H9 (cell line): Measurements from ENCODE around the gene RAMP3. TPM values are rescaled to one million over a fixed set of nuclear protein-coding genes. Genes with fewer than 3 reads are reported as not detected.

ENCODE experiments used
- DNase-seq: peaks from one replicate; pipeline ENCODE4 v3.0.0-alpha.2; 2017
- H2AFZ ChIP-seq: one replicate; pipeline ENCODE4 v1.6.1; 2013; ENCODE audit warnings: mild to moderate bottlenecking, low read length, control low read depth, moderate library complexity
- H2AK5ac ChIP-seq: 2 replicates; pipeline ENCODE4 v1.6.1; 2013; ENCODE audit warnings: low read length, control low read depth, mixed read lengths; ENCODE audit not compliant: insufficient read length
- H2BK120ac ChIP-seq: one replicate; pipeline ENCODE4 v1.6.1; 2013; ENCODE audit warnings: low read depth, mild to moderate bottlenecking, low read length, control low read depth, inconsistent platforms; ENCODE audit not compliant: poor library complexity, severe bottlenecking
- H2BK12ac ChIP-seq: 2 replicates; pipeline ENCODE4 v1.6.1; 2013; ENCODE audit warnings: low read length, control low read depth, mixed read lengths, low read depth; ENCODE audit not compliant: insufficient read length
- H2BK15ac ChIP-seq: 2 replicates; pipeline ENCODE4 v1.6.1; 2013; ENCODE audit warnings: low read depth, low read length, control low read depth
- H2BK20ac ChIP-seq: one replicate; pipeline ENCODE4 v1.6.1; 2013; ENCODE audit warnings: low read depth, mild to moderate bottlenecking, low read length, control low read depth, inconsistent platforms; ENCODE audit not compliant: poor library complexity, severe bottlenecking
- H2BK5ac ChIP-seq: 2 replicates; pipeline ENCODE4 v1.6.1; 2013; ENCODE audit warnings: low read length, control low read depth, mixed read lengths; ENCODE audit not compliant: insufficient read length
- H3K14ac ChIP-seq: 2 replicates; pipeline ENCODE4 v1.6.1; 2013; ENCODE audit warnings: low read length, control low read depth; ENCODE audit not compliant: insufficient read depth
- H3K18ac ChIP-seq: 2 replicates; pipeline ENCODE4 v1.6.1; 2013; ENCODE audit warnings: low read depth, mild to moderate bottlenecking, mixed read lengths, low read length, control low read depth; ENCODE audit not compliant: insufficient read length
- H3K23ac ChIP-seq: 2 replicates; pipeline ENCODE4 v1.6.1; 2013; ENCODE audit warnings: low read length, control low read depth, mixed read lengths, low read depth; ENCODE audit not compliant: insufficient read length
- H3K23me2 ChIP-seq: 2 replicates; pipeline ENCODE4 v1.6.1; 2013; ENCODE audit warnings: low read depth, mild to moderate bottlenecking, mixed read lengths, low read length, control low read depth; ENCODE audit not compliant: insufficient read length, poor library complexity, severe bottlenecking
- H3K27ac ChIP-seq: 2 replicates; pipeline ENCODE4 v1.5.1; 2013; ENCODE audit warnings: low read length, control low read depth, mixed read lengths, low read depth; ENCODE audit not compliant: insufficient read length
- H3K27me3 ChIP-seq: 2 replicates; pipeline ENCODE4 v1.6.1; 2013; ENCODE audit warnings: low read length, control low read depth, inconsistent platforms; ENCODE audit not compliant: insufficient read depth
- H3K4ac ChIP-seq: 2 replicates; pipeline ENCODE4 v1.6.1; 2013; ENCODE audit warnings: low read depth, mild to moderate bottlenecking, control low read depth, inconsistent platforms, low read length, moderate library complexity
- H3K4me1 ChIP-seq: 2 replicates; pipeline ENCODE4 v1.6.1; 2013; ENCODE audit warnings: low read length, control low read depth, inconsistent platforms; ENCODE audit not compliant: insufficient read depth
- H3K4me2 ChIP-seq: 2 replicates; pipeline ENCODE4 v1.6.1; 2013; ENCODE audit warnings: low read length, control low read depth, mixed read lengths; ENCODE audit not compliant: insufficient read length, insufficient read depth
- H3K56ac ChIP-seq: 2 replicates; pipeline ENCODE4 v1.6.1; 2013; ENCODE audit warnings: low read depth, mild to moderate bottlenecking, mixed read lengths, low read length, control low read depth; ENCODE audit not compliant: insufficient read length
- H3K79me1 ChIP-seq: 2 replicates; pipeline ENCODE4 v1.6.1; 2013; ENCODE audit warnings: low read depth, mild to moderate bottlenecking, moderate library complexity, low read length, control low read depth, inconsistent platforms; ENCODE audit not compliant: insufficient read depth, poor library complexity, severe bottlenecking
- H3K79me2 ChIP-seq: 2 replicates; pipeline ENCODE4 v1.6.1; 2013; ENCODE audit warnings: low read length, control low read depth, inconsistent platforms; ENCODE audit not compliant: insufficient read depth
- H3K9ac ChIP-seq: 2 replicates; pipeline ENCODE4 v1.6.1; 2013; ENCODE audit warnings: low read length, control low read depth, mixed read lengths; ENCODE audit not compliant: insufficient read length; ENCODE audit errors: extremely low read depth
- H3K9me3 ChIP-seq: one replicate; pipeline ENCODE4 v1.6.1; 2013; ENCODE audit warnings: low read depth, low read length, inconsistent platforms; ENCODE audit not compliant: control insufficient read depth
- H3T11ph ChIP-seq: one replicate; pipeline ENCODE4 v1.6.1; 2013; ENCODE audit warnings: mild to moderate bottlenecking, low read length, control low read depth, inconsistent platforms
- H4K20me1 ChIP-seq: one replicate; pipeline ENCODE4 v1.6.1; 2013; ENCODE audit not compliant: control insufficient read depth, insufficient read length, insufficient read depth
- H4K5ac ChIP-seq: 2 replicates; pipeline ENCODE4 v1.6.1; 2013; ENCODE audit warnings: low read depth, mild to moderate bottlenecking, mixed read lengths, low read length, control low read depth; ENCODE audit not compliant: insufficient read length
- H4K8ac ChIP-seq: replicated peaks from 2 replicates; pipeline ENCODE4 v1.6.1; 2013; ENCODE audit warnings: low read length, control low read depth, mixed read lengths, low read depth; ENCODE audit not compliant: insufficient read length
- H4K91ac ChIP-seq: 2 replicates; pipeline ENCODE4 v1.6.1; 2013; ENCODE audit warnings: low read depth, mild to moderate bottlenecking, moderate library complexity, mixed read lengths, low read length, control low read depth; ENCODE audit not compliant: insufficient read length
- H3K27ac Mint-ChIP-seq, 3 experiments: 2 replicates in 2 of 3; 3 replicates in 1 of 3; pipeline ENCODE4 v1.8.0; 2020 to 2021; ENCODE audit warnings: mixed read lengths in 3 of 3, mild to moderate bottlenecking in 1 of 3, moderate library complexity in 1 of 3
- H3K27me3 Mint-ChIP-seq: 2 replicates; pipeline ENCODE4 v1.8.0; 2021; ENCODE audit warnings: low read depth, mild to moderate bottlenecking, moderate library complexity, mixed read lengths
- H3K36me3 Mint-ChIP-seq, 3 experiments: 2 replicates in 2 of 3; 3 replicates in 1 of 3; pipeline ENCODE4 v1.8.0; 2020 to 2021; ENCODE audit warnings: low read depth in 3 of 3, mixed read lengths in 3 of 3; ENCODE audit not compliant: insufficient read depth in 1 of 3
- H3K4me1 Mint-ChIP-seq, 2 experiments: 2 replicates each; pipeline ENCODE4 v1.8.0; 2020; ENCODE audit warnings: mixed read lengths in 2 of 2
- H3K4me3 Mint-ChIP-seq, 2 experiments: 2 replicates in 1 of 2; 3 replicates in 1 of 2; pipeline ENCODE4 v1.8.0; 2020 to 2021; ENCODE audit warnings: mild to moderate bottlenecking in 2 of 2, mixed read lengths in 2 of 2, moderate library complexity in 1 of 2
- H3K9me3 Mint-ChIP-seq, 2 experiments: 2 replicates in 1 of 2; 3 replicates in 1 of 2; pipeline ENCODE4 v1.8.0; 2020; ENCODE audit warnings: mild to moderate bottlenecking in 2 of 2, mixed read lengths in 2 of 2, moderate library complexity in 1 of 2
- WGBS: extraction: QIAGEN DNeasy Blood & Tissue Kit; methylation state at CpG from one replicate; pipeline ENCODE4 v1.1.7; 2013; ENCODE audit warnings: missing lambda C conversion rate, low lambda C conversion rate, mixed read lengths; ENCODE audit not compliant: insufficient read length; ENCODE audit errors: extremely low coverage; 5-methylcytosine and 5-hydroxymethylcytosine counted together
- total RNA-seq: library from RNA; stranded (reverse); gene quantifications from 2 replicates; pipeline ENCODE4 v1.2.1, GENCODE V29; 2021
- TF ChIP-seq, protein P1 (sequence below): fragments of 200-600 bp; sonication (generic); conservative IDR thresholded peaks from 3 replicates; pipeline ENCODE4 v1.8.0; 2021; ENCODE audit warnings: antibody characterized with exemption, mild to moderate bottlenecking

RAMP3 gene
- total RNA-seq, 1 experiment from 2014 or later: 0.63 TPM

DNA sequence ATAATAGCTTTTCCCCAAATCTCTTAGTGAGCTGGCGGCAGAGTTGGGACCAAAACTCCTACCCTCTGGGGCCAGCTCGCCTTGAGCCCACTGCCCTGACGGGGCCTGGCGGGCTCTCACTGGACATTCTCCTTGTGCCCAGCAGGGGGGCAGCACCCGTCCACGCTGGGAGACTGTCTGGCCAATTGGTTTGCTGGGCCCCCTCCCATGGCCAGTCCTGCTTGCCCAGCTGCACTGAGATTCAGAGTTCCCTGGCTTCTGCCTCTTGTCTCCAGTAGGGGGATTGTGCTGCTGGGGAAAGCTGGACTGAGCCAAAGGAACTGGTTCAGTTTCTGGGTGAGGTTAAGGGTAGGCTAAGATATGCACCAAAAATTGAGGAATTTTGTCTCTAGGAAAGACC is 59.8 kb downstream of the RAMP3 start:
- H3K9me3 Mint-ChIP-seq: no peaks in the 10 kb centered on the region
- no peak overlapping the region for H3T11ph ChIP-seq
- DNase-seq: peak; percentile 72

More for the DNA sequence above, 59.8 kb downstream of the RAMP3 start:
- Histone ChIP-seq H2AFZ (no peak overlapping the region), H3K14ac (no peak overlapping the region), H2BK120ac (no peak overlapping the region), H3K56ac (no peak overlapping the region), H3K27me3 (no peaks in the 10 kb centered on the region; the same call in 1 of the 2 replicates), H3K23ac (no peak overlapping the region), H3K79me2 (no peaks in the 10 kb centered on the region), H4K8ac (no peak overlapping the region), H2BK15ac (no peak overlapping the region), H3K9ac (no peak overlapping the region), H3K4ac (no peak overlapping the region), H3K4me2 (no peak overlapping the region), H3K27ac (no peak overlapping the region), H2BK12ac (no peak overlapping the region), H2BK5ac (no peak overlapping the region), H3K4me1 (no peaks in the 10 kb centered on the region), H4K91ac (no peak overlapping the region), H4K5ac (no peak overlapping the region), H2AK5ac (no peak overlapping the region), H3K18ac (no peak overlapping the region), H3K79me1 (no peaks in the 10 kb centered on the region), H3K23me2 (no peaks in the 10 kb centered on the region), H3K9me3 (no peaks in the 10 kb centered on the region), H2BK20ac (no peak overlapping the region), H4K20me1 (no peaks in the 10 kb centered on the region)
- H3K36me3 Mint-ChIP-seq: no peaks in the 10 kb centered on the region
- H3K4me1 Mint-ChIP-seq: peaks cover 12 to 29% of the 10 kb centered on the region in 2 experiments
- TF ChIP-seq, protein P1, sequence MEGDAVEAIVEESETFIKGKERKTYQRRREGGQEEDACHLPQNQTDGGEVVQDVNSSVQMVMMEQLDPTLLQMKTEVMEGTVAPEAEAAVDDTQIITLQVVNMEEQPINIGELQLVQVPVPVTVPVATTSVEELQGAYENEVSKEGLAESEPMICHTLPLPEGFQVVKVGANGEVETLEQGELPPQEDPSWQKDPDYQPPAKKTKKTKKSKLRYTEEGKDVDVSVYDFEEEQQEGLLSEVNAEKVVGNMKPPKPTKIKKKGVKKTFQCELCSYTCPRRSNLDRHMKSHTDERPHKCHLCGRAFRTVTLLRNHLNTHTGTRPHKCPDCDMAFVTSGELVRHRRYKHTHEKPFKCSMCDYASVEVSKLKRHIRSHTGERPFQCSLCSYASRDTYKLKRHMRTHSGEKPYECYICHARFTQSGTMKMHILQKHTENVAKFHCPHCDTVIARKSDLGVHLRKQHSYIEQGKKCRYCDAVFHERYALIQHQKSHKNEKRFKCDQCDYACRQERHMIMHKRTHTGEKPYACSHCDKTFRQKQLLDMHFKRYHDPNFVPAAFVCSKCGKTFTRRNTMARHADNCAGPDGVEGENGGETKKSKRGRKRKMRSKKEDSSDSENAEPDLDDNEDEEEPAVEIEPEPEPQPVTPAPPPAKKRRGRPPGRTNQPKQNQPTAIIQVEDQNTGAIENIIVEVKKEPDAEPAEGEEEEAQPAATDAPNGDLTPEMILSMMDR: peak; percentile 73
- H3K4me3 Mint-ChIP-seq: no peak overlapping the region
- WGBS: no CpG with 5 or more reads among the region's 6 CpGs
- peaks cover 28% of the 10 kb centered on the region for H3K27me3 Mint-ChIP-seq
- no peak overlapping the region for H3K27ac Mint-ChIP-seq
